SU-DHL-6 (cell line): ENCODE measurements around the gene MT1HL1.

Experiments
- EZH2phosphoT487 ChIP-seq: fragments of 200-600 bp; sonication (generic), shearing (Covaris generic); conservative IDR thresholded peaks from 2 replicates; pipeline ENCODE4 v1.6.1; 2018; ENCODE audit warnings: mild to moderate bottlenecking, antibody characterized with exemption, low read length, moderate library complexity, mixed read lengths
- TF ChIP-seq, protein P1 (sequence below): fragments of 200-600 bp; sonication (generic); IDR thresholded peaks from one replicate; pipeline ENCODE4 v1.5.1; 2017; ENCODE audit warnings: antibody characterized with exemption, mild to moderate bottlenecking, low read length, moderate library complexity; ENCODE audit not compliant: insufficient read depth, poor library complexity, severe bottlenecking

DNA sequence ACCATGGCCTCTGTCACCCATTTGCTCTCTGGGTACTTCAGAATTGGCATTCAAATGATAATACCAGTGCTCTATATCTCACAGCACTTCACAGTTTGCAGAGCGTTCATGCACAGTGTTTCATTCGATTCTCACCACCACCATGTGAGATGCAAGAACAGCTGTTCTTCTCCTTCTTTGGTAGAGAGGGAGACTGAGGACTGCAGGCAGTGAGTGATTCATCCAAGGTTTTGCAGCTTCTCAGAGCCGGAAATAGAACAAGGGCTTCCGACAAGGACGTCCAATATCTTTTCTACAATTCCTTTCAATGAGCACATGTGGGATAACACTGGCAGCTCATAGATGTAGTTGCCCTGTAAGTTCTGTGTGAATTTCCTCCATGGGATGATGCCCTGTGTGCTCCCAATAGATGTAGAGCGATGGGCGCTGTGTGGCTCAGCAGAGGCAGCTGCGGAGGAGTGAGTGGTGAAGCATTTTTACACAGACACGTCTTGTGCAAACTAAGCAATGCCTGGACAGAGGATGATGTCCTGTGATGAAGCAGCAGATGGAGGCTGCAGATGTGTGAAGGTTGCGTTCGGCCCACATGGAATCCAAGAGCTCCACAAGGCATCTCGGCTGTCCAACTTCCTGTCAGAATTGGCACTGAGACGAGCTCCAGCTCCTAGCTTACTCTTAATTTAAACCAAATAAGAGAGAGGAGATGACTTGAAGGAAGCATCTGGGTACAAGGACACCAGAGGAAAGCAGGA lies 24.9 kb downstream of the MT1HL1 start:
- TF ChIP-seq, protein P1, sequence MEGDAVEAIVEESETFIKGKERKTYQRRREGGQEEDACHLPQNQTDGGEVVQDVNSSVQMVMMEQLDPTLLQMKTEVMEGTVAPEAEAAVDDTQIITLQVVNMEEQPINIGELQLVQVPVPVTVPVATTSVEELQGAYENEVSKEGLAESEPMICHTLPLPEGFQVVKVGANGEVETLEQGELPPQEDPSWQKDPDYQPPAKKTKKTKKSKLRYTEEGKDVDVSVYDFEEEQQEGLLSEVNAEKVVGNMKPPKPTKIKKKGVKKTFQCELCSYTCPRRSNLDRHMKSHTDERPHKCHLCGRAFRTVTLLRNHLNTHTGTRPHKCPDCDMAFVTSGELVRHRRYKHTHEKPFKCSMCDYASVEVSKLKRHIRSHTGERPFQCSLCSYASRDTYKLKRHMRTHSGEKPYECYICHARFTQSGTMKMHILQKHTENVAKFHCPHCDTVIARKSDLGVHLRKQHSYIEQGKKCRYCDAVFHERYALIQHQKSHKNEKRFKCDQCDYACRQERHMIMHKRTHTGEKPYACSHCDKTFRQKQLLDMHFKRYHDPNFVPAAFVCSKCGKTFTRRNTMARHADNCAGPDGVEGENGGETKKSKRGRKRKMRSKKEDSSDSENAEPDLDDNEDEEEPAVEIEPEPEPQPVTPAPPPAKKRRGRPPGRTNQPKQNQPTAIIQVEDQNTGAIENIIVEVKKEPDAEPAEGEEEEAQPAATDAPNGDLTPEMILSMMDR, result no peak
- TF ChIP-seq EZH2phosphoT487, result no peak
